HUES6 (cell line): ENCODE measurements around the gene KIF1A.
"Not testable (repeated sequence)": the region's sequence is repeated elsewhere in the genome, so short reads cannot be mapped to it uniquely, and the experiment has no call there.

ENCODE experiments used
- H3K27ac ChIP-seq: 2 replicates; pipeline ENCODE4 v1.7.0; 2013; ENCODE audit warnings: low read depth, mild to moderate bottlenecking, low read length, inconsistent platforms
- H3K27me3 ChIP-seq: 2 replicates; pipeline ENCODE4 v1.6.1; 2013; ENCODE audit warnings: low read length; ENCODE audit not compliant: control insufficient read depth, insufficient read depth
- H3K36me3 ChIP-seq: 2 replicates; pipeline ENCODE4 v1.6.1; 2013; ENCODE audit warnings: low read length; ENCODE audit not compliant: control insufficient read depth, insufficient read depth
- H3K4me1 ChIP-seq: 2 replicates; pipeline ENCODE4 v1.6.1; 2013; ENCODE audit warnings: low read length; ENCODE audit not compliant: control insufficient read depth, insufficient read depth
- H3K4me3 ChIP-seq: 2 replicates; pipeline ENCODE4 v1.5.1; 2013; ENCODE audit warnings: low read depth, low read length
- H3K9ac ChIP-seq: one replicate; pipeline ENCODE4 v1.6.1; 2013; ENCODE audit warnings: mild to moderate bottlenecking, low read length
- H3K9me3 ChIP-seq: 2 replicates; pipeline ENCODE4 v1.6.1; 2013; ENCODE audit warnings: low read depth, low read length; ENCODE audit not compliant: control insufficient read depth, insufficient read depth

Gene KIF1A

GRCh38 chr2:240702640-240703011 lies 117.4 kb downstream of the KIF1A start:
- Histone ChIP-seq H3K27me3 (no peaks in the 10 kb centered on the region), H3K4me3 (no peak overlapping the region), H3K4me1 (peaks cover 5% of the 10 kb centered on the region; the same call in 1 of the 2 replicates), H3K27ac (no peak overlapping the region), H3K9ac (no peak overlapping the region), H3K9me3 (no peaks in the 10 kb centered on the region), H3K36me3 (no peaks in the 10 kb centered on the region)

DNA sequence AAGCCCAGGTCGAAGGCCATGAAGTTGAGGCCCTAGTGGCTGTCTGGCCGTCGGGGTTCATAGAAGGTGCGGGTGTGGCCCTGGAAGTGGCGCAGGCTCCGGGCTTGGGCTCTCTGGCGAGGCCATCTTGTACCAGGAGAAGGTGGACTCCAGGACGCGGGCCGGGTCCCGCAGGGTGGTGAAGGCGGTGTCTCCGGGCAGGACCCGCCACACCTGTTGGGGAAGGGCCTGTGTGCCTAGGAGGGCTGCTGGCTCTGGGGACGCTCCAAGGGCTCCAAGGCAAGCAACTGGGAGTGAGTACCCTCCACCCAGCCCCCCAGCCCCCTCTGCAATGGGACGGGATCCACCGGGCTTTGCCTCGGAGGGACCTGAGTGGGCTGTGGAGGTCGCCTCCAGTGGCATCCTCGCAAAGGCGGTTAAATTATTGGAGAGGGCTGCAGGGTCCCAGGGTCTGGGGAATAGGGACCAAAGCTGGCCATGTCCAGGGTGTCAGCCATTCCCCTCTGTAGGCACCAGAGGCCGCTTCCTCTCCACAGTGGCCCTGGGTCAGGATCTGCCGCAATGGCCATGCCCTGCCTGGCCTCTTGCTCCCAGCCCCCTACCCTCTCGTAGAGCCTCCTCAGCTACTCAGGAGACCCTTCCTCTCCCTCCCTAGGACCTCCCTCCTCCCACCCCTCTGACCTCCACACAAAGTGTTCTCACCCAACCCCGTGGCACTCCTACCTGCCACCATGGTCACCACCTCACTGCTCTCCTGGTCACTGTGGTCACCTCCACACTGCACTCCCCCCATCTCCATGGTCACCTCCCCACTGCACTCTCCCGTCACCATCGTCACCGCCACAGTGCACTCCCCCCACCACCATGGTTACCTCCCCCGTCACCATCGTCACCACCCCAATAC lies 118.0 kb downstream of the KIF1A start:
- no peaks in the 10 kb centered on the region for H3K9me3 ChIP-seq
- H3K27ac ChIP-seq: no peak overlapping the region
- H3K4me1 ChIP-seq: no peaks in the 10 kb centered on the region
- no peaks in the 10 kb centered on the region for H3K36me3 ChIP-seq
- H3K4me3 ChIP-seq: no peak overlapping the region
- H3K9ac ChIP-seq: no peak overlapping the region
- no peaks in the 10 kb centered on the region for H3K27me3 ChIP-seq

- Histone ChIP-seq H3K4me3 (no peak overlapping the region), H3K9ac (no peak overlapping the region), H3K9me3 (no peaks in the 10 kb centered on the region), H3K27ac (no peak overlapping the region), H3K4me1 (no peaks in the 10 kb centered on the region), H3K27me3 (no peaks in the 10 kb centered on the region), H3K36me3 (no peaks in the 10 kb centered on the region)
Observed at GRCh38 chr2:240701091-240701735, 118.8 kb downstream of the KIF1A start.

- not testable (repeated sequence) for H3K27me3 ChIP-seq, H3K9me3 ChIP-seq, H3K9ac ChIP-seq, H3K27ac ChIP-seq, H3K4me3 ChIP-seq, H3K4me1 ChIP-seq, H3K36me3 ChIP-seq
Observed at GRCh38 chr2:240700616-240701015, 119.4 kb downstream of the KIF1A start.

GRCh38 chr2:240699835-240700234 lies 120.2 kb downstream of the KIF1A start:
- not testable (repeated sequence) for H3K4me1 ChIP-seq, H3K4me3 ChIP-seq, H3K27me3 ChIP-seq

DNA sequence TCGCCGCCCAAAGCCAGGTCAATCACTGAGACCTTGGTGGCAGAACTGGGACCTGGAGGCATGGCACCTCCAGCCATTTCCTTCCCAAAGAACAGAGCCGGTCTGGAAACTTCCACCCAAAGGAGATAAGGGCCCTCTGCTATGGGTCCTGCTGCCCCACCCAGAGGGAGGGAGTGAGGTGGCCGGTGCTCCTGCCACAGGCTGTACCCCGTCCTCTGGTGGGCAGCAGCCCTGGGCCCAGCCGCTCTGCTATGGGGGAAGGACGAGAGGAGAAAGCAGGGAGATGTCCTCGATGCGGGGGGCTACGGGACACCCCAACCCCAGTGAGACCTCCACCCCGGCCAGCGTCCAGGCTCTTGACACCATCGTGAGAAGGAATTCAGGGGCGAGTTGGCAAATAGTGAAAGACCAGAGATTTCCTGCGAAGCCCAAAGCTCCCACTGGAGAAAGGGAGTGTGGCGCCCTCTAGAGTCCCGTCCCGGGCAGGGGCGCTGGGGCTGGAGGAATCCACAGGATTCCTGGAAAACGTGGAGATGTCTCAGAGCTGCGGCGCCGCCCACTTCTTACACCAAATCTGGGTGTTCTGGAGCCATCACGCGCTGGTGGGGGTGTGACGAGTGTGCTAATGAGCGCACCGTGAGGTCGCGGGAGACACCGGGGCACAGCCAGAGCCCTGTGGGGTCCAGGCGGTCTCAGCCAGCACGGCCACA lies 121.0 kb downstream of the KIF1A start:
- not testable (repeated sequence) for H3K27ac ChIP-seq, H3K4me3 ChIP-seq, H3K36me3 ChIP-seq, H3K4me1 ChIP-seq, H3K9ac ChIP-seq, H3K27me3 ChIP-seq, H3K9me3 ChIP-seq

More at GRCh38 chr2:240699835-240700234, 120.2 kb downstream of the KIF1A start:
- H3K9ac ChIP-seq, H3K27ac ChIP-seq, H3K36me3 ChIP-seq, H3K9me3 ChIP-seq: not testable (repeated sequence)

- not testable (repeated sequence) for H3K27me3 ChIP-seq, H3K4me3 ChIP-seq, H3K9me3 ChIP-seq, H3K4me1 ChIP-seq, H3K27ac ChIP-seq, H3K9ac ChIP-seq, H3K36me3 ChIP-seq
Observed at GRCh38 chr2:240696469-240696868, 123.5 kb downstream of the KIF1A start.

DNA sequence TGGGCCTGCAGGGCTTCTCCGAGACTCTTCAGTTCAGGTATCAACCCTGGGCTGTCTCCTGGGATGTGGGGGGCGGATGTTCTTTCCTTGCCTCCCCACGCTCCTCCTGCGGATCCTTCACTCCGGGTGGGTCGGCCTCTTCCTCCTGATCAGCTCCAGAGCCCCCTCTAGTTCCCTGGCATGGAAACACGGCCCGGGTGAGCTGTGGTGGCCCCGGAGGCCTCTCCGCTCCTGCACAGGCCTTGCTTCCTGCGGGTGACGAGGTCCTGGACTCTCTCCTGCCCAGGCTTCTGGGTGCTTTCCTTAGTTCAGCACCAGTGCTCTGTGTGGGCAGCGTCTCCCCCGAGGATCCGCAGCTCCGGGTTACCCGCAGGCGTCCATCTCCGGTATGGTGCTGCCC lies 124.4 kb downstream of the KIF1A start:
- not testable (repeated sequence) for H3K4me1 ChIP-seq, H3K27me3 ChIP-seq, H3K4me3 ChIP-seq, H3K27ac ChIP-seq, H3K9me3 ChIP-seq, H3K36me3 ChIP-seq, H3K9ac ChIP-seq

GRCh38 chr2:240694304-240694703 lies 125.7 kb downstream of the KIF1A start:
- not testable (repeated sequence) for H3K4me3 ChIP-seq, H3K36me3 ChIP-seq, H3K27ac ChIP-seq, H3K9ac ChIP-seq, H3K27me3 ChIP-seq, H3K4me1 ChIP-seq, H3K9me3 ChIP-seq

- H3K9ac ChIP-seq, H3K4me1 ChIP-seq, H3K9me3 ChIP-seq, H3K27me3 ChIP-seq, H3K36me3 ChIP-seq, H3K4me3 ChIP-seq, H3K27ac ChIP-seq: not testable (repeated sequence)
Observed at GRCh38 chr2:240692583-240693561, 127.1 kb downstream of the KIF1A start.
